GM19455 (cell line): Measurements from ENCODE around the gene SPTLC2.

ENCODE experiments used
- ATAC-seq: cut with Tn5 transposase; IDR thresholded peaks from one replicate; pipeline ENCODE4 v1.9.1; 2021; ENCODE audit not compliant: unreplicated experiment

Gene SPTLC2

DNA sequence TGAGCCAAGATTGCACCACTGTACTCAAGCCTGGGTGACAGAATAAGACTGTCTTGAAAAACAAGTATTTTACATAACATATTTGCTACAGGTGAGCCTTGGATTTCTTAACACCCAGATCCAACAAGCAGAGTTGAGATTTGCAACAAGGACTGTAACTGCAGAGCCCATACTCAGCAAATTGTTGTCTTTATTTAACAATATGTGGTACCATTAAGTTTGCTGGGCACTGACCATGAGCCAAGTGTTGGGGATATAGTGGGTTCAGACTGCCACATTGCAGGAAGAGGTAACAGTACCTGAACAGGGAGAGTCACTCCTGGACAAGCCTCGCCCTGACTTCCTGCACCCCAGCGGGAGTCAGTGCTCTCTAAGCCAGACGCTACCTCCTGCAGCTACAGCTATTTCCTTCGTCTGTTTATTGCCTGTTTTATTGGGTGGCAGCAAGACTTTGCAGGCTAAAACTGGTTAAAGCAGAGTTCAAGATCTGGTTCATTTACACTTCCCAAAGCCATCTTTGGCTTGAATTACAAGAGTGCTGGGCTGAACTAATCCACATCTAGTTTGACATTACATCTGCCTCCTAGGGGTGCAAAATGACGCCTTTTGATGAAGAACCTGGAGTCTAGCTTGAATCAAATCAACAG is 146.1 kb downstream of the SPTLC2 start:
- ATAC-seq, result no peak

DNA sequence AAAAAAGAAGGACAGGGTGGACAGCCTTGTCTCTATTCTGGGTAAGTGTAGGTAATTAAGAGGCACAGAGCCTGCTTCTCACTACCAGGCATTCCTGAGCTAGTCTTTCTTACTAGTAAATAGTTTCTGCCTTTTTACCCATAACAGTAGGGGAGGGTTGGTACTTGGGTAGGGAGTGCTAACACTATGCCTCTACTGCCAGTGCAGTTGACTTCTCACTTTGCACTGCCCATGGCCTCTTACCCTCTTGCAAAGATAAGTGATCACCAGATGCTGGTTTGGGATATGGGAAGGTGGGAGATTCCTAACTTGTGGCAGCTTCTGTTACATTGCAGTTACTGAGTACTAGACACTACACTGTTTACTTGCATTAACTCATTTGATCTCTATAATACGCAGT is 146.9 kb downstream of the SPTLC2 start:
- ATAC-seq, result no peak

DNA sequence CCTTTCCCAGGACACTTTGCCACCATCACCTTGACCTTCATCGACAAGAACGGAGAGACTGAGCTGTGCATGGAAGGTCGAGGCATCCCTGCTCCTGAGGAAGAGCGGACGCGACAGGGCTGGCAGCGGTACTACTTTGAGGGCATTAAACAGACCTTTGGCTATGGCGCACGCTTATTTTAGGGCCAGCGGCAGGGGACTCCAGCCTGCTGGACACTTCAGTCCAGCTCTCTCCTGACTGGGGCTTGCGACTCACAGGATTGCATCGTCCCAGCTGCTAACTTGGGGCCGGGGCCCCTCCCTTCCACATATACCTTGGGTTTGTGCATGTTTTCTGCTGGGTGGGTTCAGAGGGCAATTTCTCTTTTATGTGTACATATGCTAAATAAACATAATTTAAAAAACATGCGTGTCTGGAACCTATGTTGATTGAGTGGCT is 147.4 kb downstream of the SPTLC2 start:
- no peak for ATAC-seq

DNA sequence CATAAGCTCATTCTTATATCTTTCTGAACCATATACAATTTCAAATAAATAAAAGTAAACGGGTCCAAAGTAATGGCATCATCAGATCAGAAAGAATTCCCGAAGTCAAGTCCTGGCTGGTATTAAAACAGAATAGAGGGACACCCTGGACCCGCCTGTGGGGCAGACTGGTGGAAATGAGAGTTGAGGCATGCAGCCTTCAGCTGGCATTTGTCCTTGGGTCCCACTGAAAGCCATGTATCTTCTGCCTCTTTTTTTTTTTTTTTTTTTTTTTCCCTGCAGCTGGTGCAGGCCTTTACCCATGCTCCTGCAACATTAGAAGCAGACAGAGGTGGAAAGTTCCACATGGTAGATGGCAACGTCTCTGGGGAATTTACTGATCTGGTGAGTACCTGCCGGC is 148.6 kb downstream of the SPTLC2 start:
- no peak for ATAC-seq

DNA sequence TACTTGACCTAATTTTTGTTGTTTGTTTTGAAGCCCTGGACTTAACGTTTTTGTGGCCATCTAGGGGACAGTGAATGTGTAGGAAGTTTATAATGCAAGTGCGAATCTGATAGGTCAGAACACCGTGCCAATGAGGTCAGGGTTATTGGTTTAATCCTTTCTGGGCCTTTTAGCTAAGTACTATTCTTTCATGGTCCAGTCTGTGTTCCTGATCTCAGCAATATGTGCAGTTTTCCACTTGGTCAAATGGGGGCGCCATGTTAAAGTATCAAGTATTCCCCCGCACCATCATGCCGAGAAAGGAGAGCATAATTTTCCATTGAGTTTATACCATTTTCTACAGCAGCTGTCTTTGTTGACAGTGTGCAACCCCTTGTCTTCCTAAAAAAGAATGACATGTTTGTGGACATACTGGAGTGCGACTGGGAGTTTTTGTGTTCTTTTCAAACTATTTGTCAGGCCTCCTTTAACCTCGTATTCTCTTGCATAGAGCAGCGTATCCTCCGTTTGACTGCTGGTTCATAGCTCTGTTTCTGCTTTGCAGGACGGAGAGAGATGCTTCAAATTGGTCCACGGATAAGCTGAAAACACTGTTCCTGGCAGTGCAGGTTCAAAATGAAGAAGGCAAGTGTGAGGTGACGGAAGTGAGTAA is 157.2 kb downstream of the SPTLC2 start:
- no peak for ATAC-seq

DNA sequence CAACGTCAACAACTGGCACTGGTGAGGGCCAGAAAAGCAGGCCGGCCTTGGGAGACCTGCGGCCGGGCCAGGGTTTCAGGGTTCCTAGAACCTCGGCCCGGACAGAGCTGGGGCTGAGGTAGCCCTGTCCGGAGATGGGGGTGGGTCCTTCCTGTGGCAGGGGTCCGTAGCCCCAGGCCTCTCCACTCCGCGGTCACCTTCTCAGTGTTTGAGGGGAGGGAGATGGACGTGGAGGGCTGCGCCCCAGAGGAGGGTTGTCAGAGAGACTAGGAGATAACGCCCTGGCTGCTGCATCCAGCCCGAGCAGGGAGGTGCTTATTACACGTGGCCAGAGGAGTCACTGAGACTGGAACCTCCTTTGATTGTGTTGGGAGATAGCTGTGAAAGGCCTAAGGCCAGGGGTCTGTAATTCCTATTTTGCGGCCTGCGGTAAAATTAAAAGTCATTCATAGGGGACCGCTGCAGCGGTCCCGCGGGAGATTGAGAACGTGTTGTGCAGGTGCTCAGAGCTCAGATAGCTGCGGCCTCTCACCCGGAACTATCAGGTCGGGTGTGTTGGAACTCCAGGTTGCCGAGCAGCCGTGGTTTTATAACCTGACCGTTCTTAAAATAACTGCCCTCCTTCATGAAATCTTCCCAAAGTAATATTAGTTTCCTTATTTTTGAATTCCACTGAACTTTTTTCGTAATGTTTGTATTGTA is 158.0 kb downstream of the SPTLC2 start:
- ATAC-seq, result peak; percentile 22

DNA sequence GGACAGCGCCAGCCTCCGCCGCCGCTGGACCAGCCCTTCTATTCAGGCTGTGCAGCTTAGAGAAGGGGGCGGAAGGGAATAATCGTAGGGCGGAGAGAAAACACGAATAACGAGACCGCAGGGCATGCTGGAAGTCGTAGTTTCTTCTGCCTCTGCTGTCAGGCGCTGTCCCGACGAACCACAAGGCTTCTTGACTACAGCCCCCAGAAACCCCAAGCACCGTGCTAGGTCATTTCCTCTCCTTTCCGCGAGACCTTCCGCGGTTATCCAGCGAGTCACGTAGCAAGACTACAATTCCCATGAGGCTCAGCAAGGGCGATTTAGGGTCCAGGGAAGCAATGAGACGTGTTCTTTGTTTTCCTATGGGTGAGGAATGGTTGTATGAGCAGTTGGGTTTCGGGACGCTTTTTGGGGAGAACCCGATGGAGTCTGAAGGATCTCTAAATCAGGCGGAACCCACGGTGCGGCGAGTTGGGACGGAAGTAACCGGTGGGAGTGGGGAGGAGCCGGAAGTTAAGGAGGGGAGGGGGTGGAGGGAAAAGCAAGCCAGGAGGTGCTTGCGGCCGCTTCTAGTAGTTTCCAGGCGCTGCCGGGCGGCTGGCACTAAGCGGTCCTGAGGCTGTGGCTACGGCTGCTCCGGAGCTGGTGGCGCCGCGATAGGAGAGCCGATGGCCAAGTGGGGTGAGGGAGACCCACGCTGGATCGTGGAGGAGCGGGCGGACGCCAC is 158.8 kb downstream of the SPTLC2 start, which contains the start of the genes AHSA1 and VIPAS39:
Gene AHSA1, plus strand, starts transcription at position 572 of the 727 bp plus-strand sequence. Its CDS starts 97 bp downstream, at position 669.
Gene VIPAS39, minus strand, starts transcription at position 80 of the 727 bp plus-strand sequence. CDS start 3,499 bp downstream, outside the sequence.
- peak; percentile 87 for ATAC-seq

DNA sequence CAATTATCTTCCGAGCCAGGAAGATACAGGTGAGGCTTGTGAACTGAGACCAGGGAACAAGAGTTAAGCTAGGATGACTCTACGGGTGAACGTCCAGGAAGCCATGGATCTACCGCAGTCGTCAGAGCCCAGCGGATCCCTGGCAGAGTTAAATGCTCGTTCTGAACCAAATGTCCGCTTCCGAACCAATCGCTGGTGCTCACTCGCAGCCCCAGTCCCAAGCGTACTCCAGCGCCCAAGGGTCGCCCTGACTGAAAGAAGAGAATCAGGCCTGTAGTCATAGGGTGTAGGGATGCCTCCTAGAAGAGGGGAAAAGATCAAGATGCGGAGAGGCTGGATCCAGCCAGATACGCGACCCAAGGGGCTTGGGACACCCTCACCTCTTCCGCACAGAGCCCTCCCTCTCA is 159.3 kb downstream of the SPTLC2 start:
- ATAC-seq, result peak; percentile 22
